ENCODE data around the gene TEX22.

GRCh38 chr14:105385698-105386365 is 12.5 kb upstream of the TEX22 start:
- TF ChIP-seq ARNTL (CRISPR knock-in tag; IDR thresholded peaks at IDR 0.05; ENCODE audit: borderline replicate concordance, low read depth): no peak
- TF ChIP-seq PATZ1 (CRISPR knock-in tag; IDR thresholded peaks at IDR 0.05; ENCODE audit: borderline replicate concordance): no peak
- no peak for TF ChIP-seq CREB5 (CRISPR knock-in tag; IDR thresholded peaks at IDR 0.05; ENCODE audit: low read depth)
- no peak for TF ChIP-seq CSRNP3 (CRISPR knock-in tag; IDR thresholded peaks at IDR 0.05)
- no peak for TF ChIP-seq BACH2 (CRISPR knock-in tag; IDR thresholded peaks at IDR 0.05; ENCODE audit: borderline replicate concordance)
- no peak for TF ChIP-seq TSHZ2 (CRISPR knock-in tag; IDR thresholded peaks at IDR 0.05)
- TF ChIP-seq ZFP30 (CRISPR knock-in tag; IDR thresholded peaks at IDR 0.05): no peak
- no peak for TF ChIP-seq GLIS3 (CRISPR knock-in tag; IDR thresholded peaks at IDR 0.05)
- TF ChIP-seq ZNF70 (CRISPR knock-in tag; IDR thresholded peaks at IDR 0.05): no peak
